GM12873 (cell line): ENCODE data around the gene HOXA6.

Experiments
- TF ChIP-seq, protein P1 (sequence below): IDR thresholded peaks from 2 replicates; pipeline ENCODE4 v1.5.1; 2012; ENCODE audit warnings: low read depth, mild to moderate bottlenecking, moderate library complexity, low read length, control low read depth; ENCODE audit not compliant: insufficient read depth; ENCODE audit errors: missing control alignments

HOXA6 gene

DNA sequence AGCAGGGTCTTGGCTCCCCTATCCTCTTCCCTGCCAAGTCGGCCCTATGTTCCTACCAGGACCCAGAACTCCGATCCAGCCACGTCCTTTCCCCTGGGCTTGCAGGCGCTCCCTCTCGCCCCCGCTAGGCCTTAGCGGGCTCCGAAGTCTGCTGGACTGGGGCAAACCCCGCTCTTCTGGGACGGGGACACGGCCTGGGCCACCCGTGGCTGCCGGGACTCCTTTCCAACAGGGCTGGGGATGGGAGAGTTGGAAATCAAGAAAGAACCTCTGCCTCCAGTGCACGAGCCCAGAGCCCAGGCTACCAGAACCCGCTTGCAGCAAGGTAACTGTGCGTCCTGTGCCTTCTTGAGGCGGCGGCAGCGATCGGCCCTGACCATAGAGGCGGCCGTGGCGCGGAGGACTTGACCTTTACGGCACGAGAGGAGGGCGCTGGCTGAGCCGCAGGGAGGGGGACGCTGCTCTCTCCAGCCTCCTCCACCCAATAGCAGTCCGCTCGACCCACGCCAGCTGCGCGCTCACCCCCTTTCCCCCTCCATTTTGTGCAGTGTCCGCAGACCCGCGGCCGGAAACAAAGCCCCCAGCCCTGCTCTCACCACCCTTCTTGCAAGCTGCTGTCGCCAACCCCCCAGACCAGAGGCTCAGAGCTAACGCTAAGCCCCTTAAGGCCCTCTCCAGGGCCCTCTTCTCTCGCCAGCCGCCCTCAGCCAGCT is 44.4 kb upstream of the HOXA6 start:
- TF ChIP-seq, protein P1, sequence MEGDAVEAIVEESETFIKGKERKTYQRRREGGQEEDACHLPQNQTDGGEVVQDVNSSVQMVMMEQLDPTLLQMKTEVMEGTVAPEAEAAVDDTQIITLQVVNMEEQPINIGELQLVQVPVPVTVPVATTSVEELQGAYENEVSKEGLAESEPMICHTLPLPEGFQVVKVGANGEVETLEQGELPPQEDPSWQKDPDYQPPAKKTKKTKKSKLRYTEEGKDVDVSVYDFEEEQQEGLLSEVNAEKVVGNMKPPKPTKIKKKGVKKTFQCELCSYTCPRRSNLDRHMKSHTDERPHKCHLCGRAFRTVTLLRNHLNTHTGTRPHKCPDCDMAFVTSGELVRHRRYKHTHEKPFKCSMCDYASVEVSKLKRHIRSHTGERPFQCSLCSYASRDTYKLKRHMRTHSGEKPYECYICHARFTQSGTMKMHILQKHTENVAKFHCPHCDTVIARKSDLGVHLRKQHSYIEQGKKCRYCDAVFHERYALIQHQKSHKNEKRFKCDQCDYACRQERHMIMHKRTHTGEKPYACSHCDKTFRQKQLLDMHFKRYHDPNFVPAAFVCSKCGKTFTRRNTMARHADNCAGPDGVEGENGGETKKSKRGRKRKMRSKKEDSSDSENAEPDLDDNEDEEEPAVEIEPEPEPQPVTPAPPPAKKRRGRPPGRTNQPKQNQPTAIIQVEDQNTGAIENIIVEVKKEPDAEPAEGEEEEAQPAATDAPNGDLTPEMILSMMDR, result no peak

DNA sequence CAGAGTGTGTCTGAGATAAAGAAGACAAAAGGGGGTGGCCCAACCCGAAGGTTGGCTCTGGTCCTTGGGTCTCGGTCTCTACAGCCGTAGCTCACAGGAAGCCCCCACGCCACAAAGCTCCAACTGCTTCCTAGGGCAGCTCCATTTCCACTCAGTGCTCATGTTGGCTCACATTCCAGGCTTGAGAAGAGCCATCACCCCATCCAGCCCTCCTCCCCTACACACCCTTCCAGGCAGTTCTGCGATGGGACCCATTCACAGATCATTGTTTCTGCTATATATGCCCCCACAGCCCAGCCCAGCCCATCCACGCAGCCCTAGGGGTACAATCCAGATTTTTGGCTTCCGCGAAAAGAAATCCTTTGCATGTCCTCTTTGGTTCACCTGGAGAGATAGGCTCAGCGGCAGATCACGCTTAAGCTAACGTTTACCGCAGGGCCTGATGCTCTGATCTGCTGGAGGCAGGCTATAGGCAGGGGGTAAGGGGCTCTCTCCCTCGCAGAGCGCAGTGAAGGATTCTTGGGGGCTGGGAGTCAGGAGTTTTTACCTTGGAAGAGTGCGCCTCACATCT is 43.7 kb upstream of the HOXA6 start:
- TF ChIP-seq, protein P1, result no peak

DNA sequence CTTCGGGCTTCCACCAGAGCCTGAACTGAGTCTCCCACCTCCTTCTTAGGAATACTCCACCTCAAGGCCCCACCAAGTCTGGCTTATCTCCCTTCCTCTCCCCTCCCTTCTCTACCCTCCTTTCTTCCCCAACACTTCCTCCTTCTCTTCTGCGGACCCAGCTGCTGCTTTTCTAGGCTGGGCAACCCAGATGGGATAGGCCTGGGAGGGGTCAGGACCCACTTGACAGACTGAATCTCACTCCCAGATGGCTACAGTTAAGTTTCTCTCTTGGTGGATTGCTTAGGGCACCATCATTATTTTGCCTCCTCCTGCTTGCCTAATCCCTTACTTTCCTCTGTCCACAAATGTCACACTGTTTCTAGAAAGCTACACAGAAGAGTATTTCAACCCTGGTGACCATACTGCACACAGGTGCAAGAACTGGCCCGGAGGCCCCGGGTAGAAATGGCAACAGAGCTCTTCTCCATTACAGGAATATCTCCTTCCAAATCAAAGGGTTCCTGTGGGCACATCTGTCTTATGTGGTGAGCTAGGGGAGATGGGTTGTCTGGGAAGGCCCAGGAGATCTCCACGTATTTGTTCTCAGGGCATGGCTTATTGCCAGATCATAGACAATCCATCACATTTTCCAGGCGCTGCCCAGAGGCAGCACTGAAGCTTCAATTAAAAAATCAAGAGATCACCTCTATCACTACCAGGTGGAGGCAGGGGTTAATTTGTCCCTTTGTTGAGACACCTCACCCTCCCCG is 42.6 kb upstream of the HOXA6 start:
- TF ChIP-seq, protein P1, result no peak

DNA sequence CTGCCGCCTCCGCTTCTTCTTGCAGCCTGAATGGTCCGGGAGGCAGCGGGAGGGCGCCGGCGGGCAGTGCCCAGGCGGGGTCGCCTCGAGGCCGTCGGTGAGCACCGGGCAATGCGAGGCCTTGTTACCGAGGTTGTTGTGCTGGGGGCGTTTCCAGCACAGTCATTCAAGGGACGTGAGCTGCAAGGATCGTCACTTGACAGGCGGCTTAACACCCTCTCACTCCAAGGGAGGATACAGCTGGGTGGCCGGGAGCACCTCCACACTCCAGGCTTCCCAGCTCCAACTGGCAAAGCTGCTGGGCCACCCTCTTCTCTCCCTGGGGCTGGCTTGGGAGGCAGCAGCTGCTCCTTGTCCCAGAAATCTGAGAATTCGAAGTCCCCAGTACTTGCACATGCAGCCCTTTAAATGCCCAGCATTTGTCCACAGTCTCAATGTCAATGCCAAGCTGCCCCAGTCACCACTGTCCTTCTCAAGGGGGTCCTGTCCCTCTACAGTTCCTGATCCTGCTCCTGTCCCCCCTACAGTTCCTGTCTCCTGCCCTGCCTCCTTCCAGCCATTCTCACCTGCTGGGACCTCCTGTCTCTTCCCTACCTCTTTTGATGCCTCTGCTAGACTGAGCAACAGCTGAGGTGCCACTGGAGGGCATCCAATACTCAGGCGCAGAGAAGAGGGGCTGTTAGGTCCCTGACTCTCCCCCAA is 41.9 kb upstream of the HOXA6 start:
- TF ChIP-seq, protein P1, result no peak

DNA sequence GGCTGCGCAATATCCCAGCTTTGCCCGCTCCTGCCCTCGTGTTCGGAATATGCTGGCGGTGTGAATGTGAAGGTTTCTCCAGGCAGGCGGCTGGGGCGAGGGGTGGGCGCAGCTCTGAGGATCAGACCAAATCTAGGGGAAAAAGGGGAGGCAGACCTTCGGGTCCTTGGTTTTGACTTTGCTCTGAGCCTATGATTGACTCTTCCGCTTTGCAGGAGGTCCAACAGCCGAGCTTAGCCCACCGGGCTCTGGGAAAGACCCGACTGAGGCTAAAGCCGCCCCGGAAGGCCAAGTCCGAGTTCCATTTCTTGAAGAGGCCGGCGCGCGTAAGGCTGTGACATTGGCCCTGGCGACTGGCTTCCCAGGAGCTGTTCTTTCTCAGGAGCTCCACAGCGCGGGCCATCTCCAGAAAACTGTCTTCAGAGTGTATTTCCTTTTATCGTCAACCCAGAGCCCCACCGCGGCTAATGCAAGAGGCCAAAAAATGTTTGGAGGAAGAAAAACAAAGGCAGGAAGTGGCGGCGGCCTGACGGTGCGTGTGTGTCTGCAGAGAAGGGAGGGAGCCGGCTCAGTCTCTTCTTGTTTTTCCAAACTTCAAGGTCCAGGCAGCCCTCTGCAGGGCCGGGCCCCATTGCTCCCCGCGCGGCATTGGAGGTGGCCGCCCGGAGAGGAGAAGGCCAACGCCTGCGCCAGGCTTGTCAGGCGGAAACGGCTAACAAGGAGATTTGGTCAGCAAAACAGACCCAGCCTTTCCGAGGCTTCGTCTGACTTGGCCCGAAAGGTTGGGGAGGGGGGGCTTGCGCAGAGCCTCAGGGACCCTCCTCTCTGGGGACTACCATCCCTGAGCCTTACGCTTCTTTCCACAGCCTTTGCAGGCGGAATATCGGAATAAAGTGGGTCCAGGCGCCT is 41.1 kb upstream of the HOXA6 start:
- TF ChIP-seq, protein P1, result no peak

DNA sequence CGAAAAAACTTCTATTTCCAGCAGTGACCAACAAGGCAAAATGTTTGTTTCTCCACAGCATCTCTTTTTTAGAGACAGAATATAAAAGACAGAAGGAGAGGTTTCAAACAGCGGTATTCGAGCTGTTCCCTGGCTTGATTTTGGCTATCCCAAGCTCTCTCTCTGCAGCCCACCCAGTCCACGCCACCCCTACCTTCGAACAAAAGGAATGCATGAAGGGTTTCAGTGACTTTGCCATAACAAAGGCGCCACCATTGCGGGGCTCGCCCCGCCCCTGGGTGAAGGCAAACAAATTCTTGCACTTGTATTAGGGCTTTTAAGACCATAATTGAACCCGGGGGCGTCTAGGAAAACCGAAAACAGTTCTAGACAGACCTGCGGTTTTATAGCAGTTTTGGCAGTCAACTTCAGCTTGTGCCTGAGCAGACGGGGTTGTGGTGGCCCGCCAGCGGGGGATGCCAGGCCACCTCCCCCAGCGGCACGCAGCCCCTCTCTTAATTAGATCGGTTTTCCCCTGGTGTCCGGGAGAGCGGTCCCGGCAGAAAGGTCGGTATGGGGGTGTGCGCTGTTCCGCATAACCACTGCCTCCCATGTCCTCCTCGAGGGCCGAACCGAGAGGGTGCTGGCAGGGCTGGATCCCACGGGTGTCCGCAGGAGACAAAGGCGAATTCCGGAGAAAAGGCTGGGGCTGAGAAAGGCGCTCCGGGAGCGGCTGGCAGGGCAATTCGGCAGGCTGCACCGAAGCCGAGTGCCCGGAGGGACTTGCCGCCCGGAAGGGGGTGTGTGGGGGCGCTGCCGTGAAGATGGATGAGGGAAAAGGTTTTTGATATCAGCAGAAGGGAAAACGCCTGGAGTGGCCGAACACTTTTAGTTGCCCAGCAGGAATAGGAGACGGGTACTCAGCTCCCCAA is 40.2 kb upstream of the HOXA6 start:
- TF ChIP-seq, protein P1, result no peak
